KMS-11 (cell line): ENCODE measurements around the gene CBFA2T3.

Experiments used
- H2AFZ ChIP-seq: fragments of 200-600 bp; sonication (generic); 2 replicates; pipeline ENCODE4 v1.6.1; 2016; ENCODE audit warnings: antibody characterized with exemption, mixed run types, low read depth
- H3K27ac ChIP-seq: fragments of 200-600 bp; sonication (generic); 2 replicates; pipeline ENCODE4 v1.6.1; 2016; ENCODE audit warnings: mild to moderate bottlenecking, mixed run types
- H3K27me3 ChIP-seq: fragments of 200-600 bp; sonication (generic); 2 replicates; pipeline ENCODE4 v1.6.1; 2017; ENCODE audit warnings: mild to moderate bottlenecking, low read depth, mixed run types, moderate library complexity; ENCODE audit not compliant: insufficient read depth
- H3K36me3 ChIP-seq: fragments of 200-600 bp; sonication (generic); 2 replicates; pipeline ENCODE4 v1.6.1; 2017; ENCODE audit warnings: mild to moderate bottlenecking, mixed run types; ENCODE audit not compliant: insufficient read depth
- H3K4me1 ChIP-seq: fragments of 200-600 bp; sonication (generic); 2 replicates; pipeline ENCODE4 v1.6.1; 2016; ENCODE audit warnings: mild to moderate bottlenecking, low read depth, mixed run types; ENCODE audit not compliant: poor library complexity, severe bottlenecking
- H3K4me2 ChIP-seq: fragments of 200-600 bp; sonication (generic); 2 replicates; pipeline ENCODE4 v1.7.0; 2016; ENCODE audit warnings: mild to moderate bottlenecking, mixed run types
- H3K4me3 ChIP-seq: fragments of 200-600 bp; sonication (generic); IDR thresholded peaks from 2 replicates; pipeline ENCODE4 v1.6.1; 2017; ENCODE audit warnings: low read depth, low read length, mixed read lengths; ENCODE audit not compliant: insufficient read depth
- H3K79me2 ChIP-seq: fragments of 200-600 bp; sonication (generic); 2 replicates; pipeline ENCODE4 v1.6.1; 2016; ENCODE audit warnings: low read depth, mixed run types; ENCODE audit not compliant: insufficient read depth
- H3K9ac ChIP-seq: fragments of 200-600 bp; sonication (generic); 2 replicates; pipeline ENCODE4 v1.6.1; 2016; ENCODE audit warnings: mild to moderate bottlenecking, mixed run types
- H4K20me1 ChIP-seq: fragments of 200-600 bp; sonication (generic); 2 replicates; pipeline ENCODE4 v1.6.1; 2016; ENCODE audit warnings: mild to moderate bottlenecking, mixed run types; ENCODE audit not compliant: insufficient read depth
- CTCF ChIP-seq: fragments of 200-600 bp; sonication (generic); conservative IDR thresholded peaks from 2 replicates; pipeline ENCODE4 v1.6.1; 2017; ENCODE audit warnings: low read depth, mild to moderate bottlenecking, antibody characterized with exemption, low read length, moderate library complexity, mixed read lengths

CBFA2T3 gene

GRCh38 chr16:88983771-88984687 lies 7.0 kb upstream of the CBFA2T3 start:
- no peaks in the 10 kb centered on the region for H3K79me2 ChIP-seq
- no peak overlapping the region for H3K9ac ChIP-seq
- H4K20me1 ChIP-seq: no peaks in the 10 kb centered on the region
- peaks cover 69% of the 10 kb centered on the region for H3K27me3 ChIP-seq
- no peak overlapping the region for H3K4me2 ChIP-seq
- H3K4me3 ChIP-seq: no peak overlapping the region
- H2AFZ ChIP-seq: no peak overlapping the region
- no peaks in the 10 kb centered on the region for H3K36me3 ChIP-seq
- no peak for TF ChIP-seq CTCF
- H3K4me1 ChIP-seq: peaks cover 5% of the 10 kb centered on the region
- H3K27ac ChIP-seq: no peak overlapping the region

GRCh38 chr16:88983165-88983564 lies 6.2 kb upstream of the CBFA2T3 start:
- Histone ChIP-seq H3K36me3 (no peaks in the 10 kb centered on the region), H3K9ac (no peak overlapping the region), H3K4me3 (no peak overlapping the region), H3K4me1 (peaks cover 13% of the 10 kb centered on the region), H3K79me2 (no peaks in the 10 kb centered on the region), H4K20me1 (no peaks in the 10 kb centered on the region), H2AFZ (no peak overlapping the region), H3K27me3 (peaks cover 66% of the 10 kb centered on the region), H3K4me2 (no peak overlapping the region), H3K27ac (no peak overlapping the region)
- TF ChIP-seq CTCF: no peak

- Histone ChIP-seq H3K36me3 (no peaks in the 10 kb centered on the region), H3K27ac (no peak overlapping the region), H3K79me2 (no peaks in the 10 kb centered on the region), H2AFZ (no peak overlapping the region), H4K20me1 (no peaks in the 10 kb centered on the region), H3K4me1 (peaks cover 20% of the 10 kb centered on the region), H3K4me2 (no peak overlapping the region), H3K9ac (no peak overlapping the region), H3K4me3 (no peak overlapping the region), H3K27me3 (peaks cover 60% of the 10 kb centered on the region)
- TF ChIP-seq CTCF: no peak
Observed at GRCh38 chr16:88982286-88983084, 5.5 kb upstream of the CBFA2T3 start.

- Histone ChIP-seq H3K36me3 (no peaks in the 10 kb centered on the region), H3K4me3 (no peak overlapping the region), H2AFZ (peak overlapping the region; percentile 32; the same call in 1 of the 2 replicates), H3K9ac (no peak overlapping the region), H3K27me3 (peaks cover 57% of the 10 kb centered on the region), H3K4me2 (peak overlapping the region; percentile 69), H3K4me1 (peaks cover 22% of the 10 kb centered on the region), H3K79me2 (no peaks in the 10 kb centered on the region), H4K20me1 (no peaks in the 10 kb centered on the region), H3K27ac (0 out of 2 replicates have a peak overlapping the region, but pooled peaks have one; percentile 30)
- no peak for TF ChIP-seq CTCF
Observed at GRCh38 chr16:88979353-88980015, 2.5 kb upstream of the CBFA2T3 start.
